Body of pancreas (tissue), 4 donors: ENCODE measurements around the gene COX15. TPM values are rescaled to one million over a fixed set of nuclear protein-coding genes. Genes with fewer than 3 reads are reported as not detected.
"Not testable (repeated sequence)": the region's sequence is repeated elsewhere in the genome, so short reads cannot be mapped to it uniquely, and the experiment has no call there.

Source experiments
- ATAC-seq: fragments of 150-250 bp; one replicate; pipeline ENCODE4 v1.9.1; 2016
- DNase-seq, 4 donors: peaks; one replicate each; pipeline ENCODE4 v3.0.0-alpha.2; 2019
- H3K27ac ChIP-seq, 4 donors: fragments of 200-600 bp; sonication (generic); 1 replicate in 3 of 4; 2 replicates in 1 of 4; pipeline versions ENCODE4 v1.5.1 to v1.6.1; 2016 to 2019; ENCODE audit warnings: mild to moderate bottlenecking in 1 of 4, mixed read lengths in 1 of 4, moderate library complexity in 1 of 4
- H3K27me3 ChIP-seq, 2 donors: fragments of 200-600 bp; sonication (generic); one replicate each; pipeline ENCODE4 v1.6.0; 2016; ENCODE audit warnings: mild to moderate bottlenecking in 1 of 2
- H3K36me3 ChIP-seq, 2 donors: fragments of 200-600 bp; sonication (generic); replicated peaks in 1 of 2; 2 replicates each; pipeline ENCODE4 v1.5.1; 2016; ENCODE audit warnings: low read depth in 2 of 2; ENCODE audit not compliant: insufficient read depth in 1 of 2
- H3K4me1 ChIP-seq: fragments of 200-600 bp; sonication (generic); one replicate; pipeline ENCODE4 v1.6.0; 2016
- H3K4me3 ChIP-seq, 2 donors: fragments of 200-600 bp; sonication (generic); 1 replicate in 1 of 2; 2 replicates in 1 of 2; pipeline ENCODE4 v1.5.1; 2016 to 2019
- H3K9me3 ChIP-seq, 3 donors: fragments of 200-600 bp; sonication (generic); 1 replicate in 2 of 3; 2 replicates in 1 of 3; pipeline ENCODE4 v1.5.1; 2016
- CTCF ChIP-seq, 7 experiments: fragments of 450-650 bp in 4 of 7; fragments of 200-600 bp in 3 of 7; sonication (generic) in 3 of 7; IDR thresholded peaks; one replicate each; pipeline ENCODE4 v1.5.1; 2016 to 2019; ENCODE audit warnings: antibody characterized with exemption in 7 of 7
- POLR2A ChIP-seq, 3 donors: fragments of 450-650 bp; IDR thresholded peaks; one replicate each; pipeline ENCODE4 v1.6.1; 2016; ENCODE audit warnings: antibody characterized with exemption in 3 of 3, mild to moderate bottlenecking in 2 of 3
- WGBS, 2 donors: methylation state at CpG; one replicate each; pipeline ENCODE4 v1.1.5; 2017; 5-methylcytosine and 5-hydroxymethylcytosine counted together
- intact Hi-C: fragments of 100-400 bp; cut with DNase I; formaldehyde crosslinking; loops from one replicate; pipeline ENCODE4 v1.15.1; 2023
- total RNA-seq, 2 donors: library from RNA; depleted of rRNA; stranded (reverse); fragments of >200 nt; gene quantifications; one replicate each; pipeline ENCODE4 v1.1.0, GENCODE V29; 2016

COX15 gene
- total RNA-seq, 2 donors from 2014 or later, result 9.6 to 17.9 TPM

- Histone ChIP-seq H3K27me3 (no peaks in the 10 kb centered on the region), H3K4me3 (no peak overlapping the region), H3K36me3 (peaks cover 13 to 33% of the 10 kb centered on the region in 2 donors), H3K9me3 (no peaks in the 10 kb centered on the region), H3K27ac (no peak overlapping the region), H3K4me1 (no peaks in the 10 kb centered on the region)
- 77 to 84% methylated on average over 2 of the region's 2 CpGs for WGBS, 2 donors
- TF ChIP-seq POLR2A (IDR thresholded peaks at IDR 0.05) (no peak), CTCF (IDR thresholded peaks at IDR 0.05) (no peak)
- intact Hi-C loops, result no loop called here
- ATAC-seq (no peak), DNase-seq (no peak)
These were observed 10.8 kb upstream of the COX15 start for GRCh38 chr10:99742701-99743100.

- ATAC-seq, result no peak
- no peak for DNase-seq
- Histone ChIP-seq H3K4me1 (no peaks in the 10 kb centered on the region), H3K9me3 (no peaks in the 10 kb centered on the region), H3K27ac (no peak overlapping the region), H3K4me3 (no peak overlapping the region), H3K36me3 (peaks cover 13 to 30% of the 10 kb centered on the region in 2 donors), H3K27me3 (no peaks in the 10 kb centered on the region)
- TF ChIP-seq POLR2A (IDR thresholded peaks at IDR 0.05) (no peak), CTCF (IDR thresholded peaks at IDR 0.05) (no peak)
- intact Hi-C loops, result no loop called here
These were observed 10.3 kb upstream of the COX15 start for GRCh38 chr10:99742254-99742653.

- Histone ChIP-seq H3K27me3 (no peaks in the 10 kb centered on the region), H3K9me3 (no peaks in the 10 kb centered on the region), H3K4me1 (no peaks in the 10 kb centered on the region), H3K36me3 (peaks cover 13 to 24% of the 10 kb centered on the region in 2 donors), H3K27ac (no peak overlapping the region), H3K4me3 (no peak overlapping the region)
- ATAC-seq (no peak), DNase-seq (no peak)
- intact Hi-C loops, result no loop called here
- TF ChIP-seq CTCF (IDR thresholded peaks at IDR 0.05) (no peak), POLR2A (IDR thresholded peaks at IDR 0.05) (no peak)
- WGBS, 2 donors, result 98 to 100% methylated on average over 3 of the region's 3 CpGs
These were observed 9.1 kb upstream of the COX15 start for GRCh38 chr10:99740933-99741559.

GRCh38 chr10:99740260-99740659 lies 8.3 kb upstream of the COX15 start:
- no peaks in the 10 kb centered on the region for H3K27me3 ChIP-seq
- no peaks in the 10 kb centered on the region for H3K9me3 ChIP-seq
- TF ChIP-seq CTCF (IDR thresholded peaks at IDR 0.05) (no peak), POLR2A (IDR thresholded peaks at IDR 0.05) (no peak)
- H3K27ac ChIP-seq, result no peak overlapping the region
- intact Hi-C loops, result no loop called here
- H3K4me3 ChIP-seq, result no peak overlapping the region
- peaks cover 12 to 20% of the 10 kb centered on the region in 2 donors for H3K36me3 ChIP-seq
- ATAC-seq (no peak), DNase-seq (no peak)
- H3K4me1 ChIP-seq, result no peaks in the 10 kb centered on the region
- 94 to 95% methylated on average over 2 of the region's 2 CpGs for WGBS, 2 donors

GRCh38 chr10:99734111-99734510 lies 2.2 kb upstream of the COX15 start:
- H3K27me3 ChIP-seq, ATAC-seq, H3K27ac ChIP-seq, H3K36me3 ChIP-seq, H3K9me3 ChIP-seq, intact Hi-C loops, H3K4me3 ChIP-seq, DNase-seq: not testable (repeated sequence)
- peaks cover 20% of the 10 kb centered on the region for H3K4me1 ChIP-seq
- WGBS, 2 donors, result 90 to 99% methylated on average over 10 of the region's 10 CpGs
